ENCODE results near the gene ZNF316. TPM values are rescaled to one million over a fixed set of nuclear protein-coding genes. Genes with fewer than 3 reads are reported as not detected.

ZNF316 gene
- total and polyA plus RNA-seq, 12 donors = 10.6 to 98.1 (median 29.6) TPM

DNA sequence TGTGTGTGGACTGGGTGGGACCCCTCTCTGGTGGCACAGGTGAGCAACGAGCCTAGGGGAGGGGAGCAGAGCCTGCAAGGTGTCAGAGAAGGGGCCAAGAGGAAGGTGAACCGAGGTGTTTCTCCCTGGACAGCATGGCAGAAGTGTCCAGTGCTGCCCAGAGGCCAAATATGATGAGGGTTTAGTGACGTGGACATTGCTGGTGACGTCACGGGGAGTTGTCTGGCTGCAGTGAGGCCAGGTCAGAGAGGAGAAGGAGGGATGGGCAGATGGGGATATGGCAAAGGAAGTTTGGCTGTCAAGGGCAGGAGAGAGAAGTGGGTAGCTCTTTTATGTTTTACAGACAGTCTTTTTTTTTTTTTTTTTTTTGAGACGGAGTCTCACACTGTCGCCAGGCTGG is 24.3 kb upstream of the ZNF316 start:
- TF ChIP-seq, protein P1, sequence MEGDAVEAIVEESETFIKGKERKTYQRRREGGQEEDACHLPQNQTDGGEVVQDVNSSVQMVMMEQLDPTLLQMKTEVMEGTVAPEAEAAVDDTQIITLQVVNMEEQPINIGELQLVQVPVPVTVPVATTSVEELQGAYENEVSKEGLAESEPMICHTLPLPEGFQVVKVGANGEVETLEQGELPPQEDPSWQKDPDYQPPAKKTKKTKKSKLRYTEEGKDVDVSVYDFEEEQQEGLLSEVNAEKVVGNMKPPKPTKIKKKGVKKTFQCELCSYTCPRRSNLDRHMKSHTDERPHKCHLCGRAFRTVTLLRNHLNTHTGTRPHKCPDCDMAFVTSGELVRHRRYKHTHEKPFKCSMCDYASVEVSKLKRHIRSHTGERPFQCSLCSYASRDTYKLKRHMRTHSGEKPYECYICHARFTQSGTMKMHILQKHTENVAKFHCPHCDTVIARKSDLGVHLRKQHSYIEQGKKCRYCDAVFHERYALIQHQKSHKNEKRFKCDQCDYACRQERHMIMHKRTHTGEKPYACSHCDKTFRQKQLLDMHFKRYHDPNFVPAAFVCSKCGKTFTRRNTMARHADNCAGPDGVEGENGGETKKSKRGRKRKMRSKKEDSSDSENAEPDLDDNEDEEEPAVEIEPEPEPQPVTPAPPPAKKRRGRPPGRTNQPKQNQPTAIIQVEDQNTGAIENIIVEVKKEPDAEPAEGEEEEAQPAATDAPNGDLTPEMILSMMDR (IDR thresholded peaks at IDR 0.05) = no peak
- TF ChIP-seq POLR2A (IDR thresholded peaks at IDR 0.05) = no peak
- 57 to 73% (median 67%) methylated on average over 5 to 7 of the region's 7 CpGs for WGBS, 4 donors

DNA sequence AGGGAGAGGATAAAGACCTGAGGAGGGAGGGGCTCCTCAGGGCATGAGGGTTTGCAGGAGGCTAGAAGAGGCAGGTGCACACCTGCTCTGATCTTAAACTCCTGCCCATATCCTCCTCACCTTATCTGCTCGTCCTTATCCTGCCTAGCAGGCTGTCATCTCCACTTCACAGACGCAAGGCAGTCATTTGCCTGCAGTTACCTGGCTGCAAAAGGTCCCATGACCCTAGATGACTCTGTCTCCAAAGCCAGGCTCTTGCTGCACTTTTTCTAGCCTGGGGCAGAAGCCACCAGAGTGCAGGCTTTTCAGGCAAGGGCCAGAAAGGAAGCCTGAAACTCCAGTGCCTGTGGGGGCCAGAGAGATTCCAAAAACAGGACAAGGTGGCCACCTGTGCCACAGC is 23.4 kb upstream of the ZNF316 start:
- no peak for DNase-seq
- H3K4me1 ChIP-seq (replicated peaks in 1 of 2) = peaks cover 0 to 9% of the 10 kb centered on the region in 2 donors
- H3K27ac ChIP-seq = no peak overlapping the region
- TF ChIP-seq POLR2A (IDR thresholded peaks at IDR 0.05) = no peak
- TF ChIP-seq, protein P1 (IDR thresholded peaks at IDR 0.05) = no peak
- intact Hi-C loops (cut with DNase I) = no loop called here
- no peak overlapping the region for H3K4me3 ChIP-seq
- H3K27me3 ChIP-seq = no peaks in the 10 kb centered on the region
- no peaks in the 10 kb centered on the region for H3K9me3 ChIP-seq (replicated peaks in 1 of 3)
- H3K36me3 ChIP-seq (replicated peaks in 1 of 2) = peaks cover 0 to 3% of the 10 kb centered on the region in 2 donors
- WGBS, 4 donors = 26 to 55% (median 36%) methylated on average over 2 of the region's 2 CpGs

More for the DNA sequence above, 24.3 kb upstream of the ZNF316 start:
- Histone ChIP-seq H3K9me3 (replicated peaks in 1 of 3) (no peaks in the 10 kb centered on the region), H3K27ac (no peak overlapping the region), H3K36me3 (replicated peaks in 1 of 2) (peaks cover 0 to 11% of the 10 kb centered on the region in 2 donors), H3K4me1 (replicated peaks in 1 of 2) (peaks cover 0 to 9% of the 10 kb centered on the region in 2 donors), H3K27me3 (no peaks in the 10 kb centered on the region), H3K4me3 (no peak overlapping the region)
- DNase-seq = no peak
- intact Hi-C loops (cut with DNase I) = no loop called here

DNA sequence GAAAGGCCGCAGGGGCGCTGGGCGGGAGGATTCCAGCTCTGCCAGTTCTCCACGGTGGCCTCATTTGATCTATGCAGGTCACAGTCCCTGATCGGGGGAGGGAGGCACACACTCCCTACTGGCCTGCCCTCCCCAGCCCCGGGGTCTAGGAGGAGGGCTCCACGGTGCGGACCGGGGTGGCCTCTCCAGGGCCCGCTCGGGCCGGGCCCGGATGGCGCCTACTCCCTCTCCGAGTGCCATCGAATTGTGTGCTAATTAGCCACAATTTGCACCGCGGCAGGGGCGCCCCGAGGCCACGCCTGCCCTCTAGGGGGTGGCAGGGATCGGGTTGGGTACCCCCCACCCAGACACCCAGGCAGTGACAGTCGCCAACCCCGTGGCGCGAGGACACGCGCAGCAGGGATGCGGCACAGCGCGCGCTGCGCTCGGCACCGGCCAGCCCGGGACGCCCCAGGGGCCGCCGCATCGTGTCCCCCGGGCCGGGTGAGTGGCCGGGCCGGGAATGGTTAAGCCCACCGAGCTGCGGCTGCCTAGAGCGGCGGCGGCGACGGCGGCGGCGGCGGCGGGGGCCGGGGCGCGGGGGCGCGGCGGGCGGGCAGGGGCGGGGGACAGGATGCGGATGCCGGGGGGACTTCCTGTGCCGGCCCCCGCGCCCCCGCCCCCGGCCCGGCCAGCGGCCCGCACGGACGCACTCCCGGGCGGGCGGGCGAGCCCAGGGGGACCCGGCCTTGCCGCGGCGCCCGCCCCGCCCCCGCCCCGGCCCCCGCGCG is 22.0 kb upstream of the ZNF316 start, which contains the start of gene ZNF853:
Gene ZNF853 (plus strand): TSS at position 658 of the 770 bp plus-strand sequence. CDS start 565 bp downstream, outside the sequence.
- DNase-seq = peak in 1 of 7 donors; percentile 18
- peaks cover 0 to 9% of the 10 kb centered on the region in 2 donors for H3K4me1 ChIP-seq (replicated peaks in 1 of 2)
- no peaks in the 10 kb centered on the region for H3K27me3 ChIP-seq
- 6 to 42% (median 23%) methylated on average over 4 to 86 of the region's 91 CpGs for WGBS, 4 donors
- no peaks in the 10 kb centered on the region for H3K9me3 ChIP-seq (replicated peaks in 1 of 3)
- no peak for TF ChIP-seq POLR2A (IDR thresholded peaks at IDR 0.05)
- TF ChIP-seq, protein P1 (IDR thresholded peaks at IDR 0.05) = no peak
- H3K36me3 ChIP-seq (replicated peaks in 1 of 2) = no peaks in the 10 kb centered on the region
- intact Hi-C loops (cut with DNase I) = no loop called here
- peak within 1 kb of the TSS in 1 of 5 donors; percentile 55 for H3K27ac ChIP-seq
- peak within 1 kb of the TSS in 3 of 4 donors; percentile 16 to 79 (median 35) for H3K4me3 ChIP-seq

DNA sequence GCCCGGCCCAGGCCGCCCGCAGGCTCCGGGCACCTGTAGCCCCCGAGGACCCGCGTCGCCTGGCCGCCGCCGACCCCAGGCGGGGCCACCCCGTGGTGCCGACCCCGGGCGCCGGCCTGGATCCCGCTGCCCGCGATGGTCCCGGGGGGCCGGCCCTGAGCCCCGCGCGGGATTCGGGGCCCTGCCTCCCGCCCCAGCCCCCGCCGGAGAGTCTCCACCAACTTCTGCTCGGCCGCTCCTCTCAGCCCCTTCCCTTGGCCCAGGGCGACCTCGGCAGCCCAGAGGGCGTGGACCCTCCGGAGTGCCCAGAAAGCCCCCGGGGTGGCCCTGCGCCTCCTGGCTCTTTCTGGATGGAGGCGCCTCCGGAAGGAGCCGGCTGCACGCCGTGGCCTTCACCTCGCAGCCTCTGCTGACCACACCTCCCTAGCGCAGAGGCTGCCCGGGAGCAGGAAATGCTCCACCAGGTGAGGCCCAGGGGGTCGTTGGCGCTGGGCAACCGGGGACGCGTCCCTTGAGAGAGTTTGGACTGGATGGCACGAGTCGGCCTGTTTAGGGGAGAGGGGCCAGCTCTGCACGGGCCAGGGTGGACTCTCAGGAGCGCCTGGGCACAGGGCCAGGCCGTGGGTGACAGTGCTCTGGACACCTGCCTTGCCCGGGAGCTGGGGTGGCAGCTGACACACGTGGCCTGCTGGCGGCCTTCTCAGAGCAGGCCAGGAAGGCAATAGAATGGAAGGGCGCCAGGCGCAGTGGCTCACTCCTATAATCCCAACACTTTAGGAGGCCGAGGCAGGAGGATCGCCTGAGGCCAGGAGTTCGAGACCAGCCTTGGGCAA is 21.2 kb upstream of the ZNF316 start:
- Histone ChIP-seq H3K27me3 (no peaks in the 10 kb centered on the region), H3K4me3 (peak overlapping the region in 3 of 4 donors; percentile 16 to 79 (median 35)), H3K4me1 (replicated peaks in 1 of 2) (peaks cover 0 to 9% of the 10 kb centered on the region in 2 donors), H3K9me3 (replicated peaks in 1 of 3) (no peaks in the 10 kb centered on the region), H3K36me3 (replicated peaks in 1 of 2) (no peaks in the 10 kb centered on the region), H3K27ac (peak overlapping the region in 1 of 5 donors; percentile 55)
- TF ChIP-seq, protein P1 (IDR thresholded peaks at IDR 0.05) = no peak
- peak; percentile 44 to 67 (median 52) for DNase-seq
- intact Hi-C loops (cut with DNase I) = no loop called here
- WGBS, 4 donors = 7 to 86% (median 31%) methylated on average over 1 to 61 of the region's 63 CpGs
